ENCODE results near the gene ADAMTSL3. TPM values are rescaled to one million over a fixed set of nuclear protein-coding genes. Genes with fewer than 3 reads are reported as not detected.

ADAMTSL3 gene
- total RNA-seq, 1 donor from 2014 or later: 0.07 TPM

- H3K27me3 Mint-ChIP-seq (ENCODE audit: low read depth): no peaks in the 10 kb centered on the region
- H3K36me3 Mint-ChIP-seq (ENCODE audit: low read depth): no peaks in the 10 kb centered on the region
- no peak overlapping the region for H3K4me3 Mint-ChIP-seq
- H3K27ac Mint-ChIP-seq (ENCODE audit: unreplicated experiment): peak overlapping the region; percentile 84
- no peaks in the 10 kb centered on the region for H3K9me3 Mint-ChIP-seq
- TF ChIP-seq, protein P1, sequence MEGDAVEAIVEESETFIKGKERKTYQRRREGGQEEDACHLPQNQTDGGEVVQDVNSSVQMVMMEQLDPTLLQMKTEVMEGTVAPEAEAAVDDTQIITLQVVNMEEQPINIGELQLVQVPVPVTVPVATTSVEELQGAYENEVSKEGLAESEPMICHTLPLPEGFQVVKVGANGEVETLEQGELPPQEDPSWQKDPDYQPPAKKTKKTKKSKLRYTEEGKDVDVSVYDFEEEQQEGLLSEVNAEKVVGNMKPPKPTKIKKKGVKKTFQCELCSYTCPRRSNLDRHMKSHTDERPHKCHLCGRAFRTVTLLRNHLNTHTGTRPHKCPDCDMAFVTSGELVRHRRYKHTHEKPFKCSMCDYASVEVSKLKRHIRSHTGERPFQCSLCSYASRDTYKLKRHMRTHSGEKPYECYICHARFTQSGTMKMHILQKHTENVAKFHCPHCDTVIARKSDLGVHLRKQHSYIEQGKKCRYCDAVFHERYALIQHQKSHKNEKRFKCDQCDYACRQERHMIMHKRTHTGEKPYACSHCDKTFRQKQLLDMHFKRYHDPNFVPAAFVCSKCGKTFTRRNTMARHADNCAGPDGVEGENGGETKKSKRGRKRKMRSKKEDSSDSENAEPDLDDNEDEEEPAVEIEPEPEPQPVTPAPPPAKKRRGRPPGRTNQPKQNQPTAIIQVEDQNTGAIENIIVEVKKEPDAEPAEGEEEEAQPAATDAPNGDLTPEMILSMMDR (conservative IDR thresholded peaks at IDR 0.05): no peak
- H3K4me1 Mint-ChIP-seq: peaks cover 18% of the 10 kb centered on the region
- no peak for DNase-seq (ENCODE audit: low read depth, low spot score)
Observed at GRCh38 chr15:83816124-83816883, 162.4 kb downstream of the ADAMTSL3 start.

DNA sequence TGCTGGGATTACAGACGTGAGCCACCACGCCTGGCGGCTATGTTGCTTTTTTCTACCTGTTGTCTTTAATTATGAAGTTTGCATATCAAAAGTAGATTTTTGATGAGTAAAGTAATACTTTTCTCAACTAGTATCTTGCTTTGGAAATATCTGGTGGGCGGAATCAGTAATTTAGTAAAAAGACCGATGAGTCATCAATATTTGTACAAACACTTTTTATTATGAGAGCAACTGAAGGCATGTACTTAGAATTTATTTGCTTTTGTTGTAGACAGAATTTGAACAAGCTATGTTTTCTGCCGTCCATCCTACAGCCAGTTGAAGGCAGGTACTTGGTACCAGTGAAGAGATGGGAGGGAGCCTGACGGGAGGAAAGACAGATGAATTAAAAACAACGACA is 164.7 kb downstream of the ADAMTSL3 start:
- DNase-seq (ENCODE audit: low read depth, low spot score): no peak
- TF ChIP-seq, protein P1 (conservative IDR thresholded peaks at IDR 0.05): no peak
- Mint-ChIP-seq H3K4me3 (no peak overlapping the region), H3K36me3 (ENCODE audit: low read depth) (peaks cover 3% of the 10 kb centered on the region), H3K9me3 (peaks cover 2% of the 10 kb centered on the region), H3K27ac (ENCODE audit: unreplicated experiment) (no peak overlapping the region), H3K27me3 (ENCODE audit: low read depth) (no peaks in the 10 kb centered on the region), H3K4me1 (peaks cover 18% of the 10 kb centered on the region)

DNA sequence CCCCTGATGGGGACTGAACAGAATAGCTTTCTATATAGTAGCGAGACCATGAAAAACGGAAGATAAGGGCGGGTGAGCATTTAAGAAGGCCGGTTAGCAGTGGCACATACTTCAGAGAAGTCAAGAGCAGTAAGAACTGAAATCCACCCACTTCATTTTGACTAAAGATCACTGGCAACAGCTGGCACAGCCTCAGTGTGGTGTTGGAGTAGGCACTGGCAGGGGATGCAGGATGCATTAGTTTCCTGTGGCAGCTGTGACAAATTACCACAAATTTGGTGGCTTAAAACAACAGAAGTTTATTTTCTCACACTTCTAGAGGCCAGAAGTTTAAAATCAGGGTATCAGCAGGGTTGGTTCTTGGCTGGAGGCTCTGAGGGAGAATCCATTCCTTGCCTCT is 176.5 kb downstream of the ADAMTSL3 start:
- Mint-ChIP-seq H3K36me3 (ENCODE audit: low read depth) (no peaks in the 10 kb centered on the region), H3K4me3 (no peak overlapping the region), H3K4me1 (no peaks in the 10 kb centered on the region), H3K27me3 (ENCODE audit: low read depth) (peaks cover 8% of the 10 kb centered on the region), H3K9me3 (no peaks in the 10 kb centered on the region), H3K27ac (ENCODE audit: unreplicated experiment) (no peak overlapping the region)
- DNase-seq (ENCODE audit: low read depth, low spot score): no peak
- TF ChIP-seq, protein P1 (conservative IDR thresholded peaks at IDR 0.05): no peak

GRCh38 chr15:83833569-83833968 is 179.6 kb downstream of the ADAMTSL3 start:
- Mint-ChIP-seq H3K9me3 (no peaks in the 10 kb centered on the region), H3K4me3 (no peak overlapping the region), H3K36me3 (ENCODE audit: low read depth) (no peaks in the 10 kb centered on the region), H3K27ac (ENCODE audit: unreplicated experiment) (no peak overlapping the region), H3K4me1 (no peaks in the 10 kb centered on the region), H3K27me3 (ENCODE audit: low read depth) (peaks cover 8% of the 10 kb centered on the region)
- no peak for DNase-seq (ENCODE audit: low read depth, low spot score)
- TF ChIP-seq, protein P1 (conservative IDR thresholded peaks at IDR 0.05): no peak

- DNase-seq (ENCODE audit: low read depth, low spot score): no peak
- no peak overlapping the region for H3K4me3 Mint-ChIP-seq
- H3K27ac Mint-ChIP-seq (ENCODE audit: unreplicated experiment): no peak overlapping the region
- H3K27me3 Mint-ChIP-seq (ENCODE audit: low read depth): peaks cover 5% of the 10 kb centered on the region
- H3K36me3 Mint-ChIP-seq (ENCODE audit: low read depth): no peaks in the 10 kb centered on the region
- no peaks in the 10 kb centered on the region for H3K4me1 Mint-ChIP-seq
- TF ChIP-seq, protein P1 (conservative IDR thresholded peaks at IDR 0.05): no peak
- H3K9me3 Mint-ChIP-seq: no peaks in the 10 kb centered on the region
Observed at GRCh38 chr15:83835479-83835878, 181.6 kb downstream of the ADAMTSL3 start.

Data from neural crest cell (in vitro differentiated cells).